GM12891 (cell line): Measurements from ENCODE around the gene S100A9.

Source experiments
- PAX5 ChIP-seq: IDR thresholded peaks from 2 replicates; pipeline ENCODE4 v1.6.1; 2011; ENCODE audit warnings: low read length, moderate library complexity, mild to moderate bottlenecking; ENCODE audit not compliant: insufficient read depth, severe bottlenecking
- POLR2A ChIP-seq: IDR thresholded peaks from 2 replicates; pipeline ENCODE4 v1.6.1; 2011; ENCODE audit warnings: low read depth, low read length, control low read depth
- POLR2AphosphoS5 ChIP-seq: IDR thresholded peaks from 2 replicates; pipeline ENCODE4 v1.6.1; 2011; ENCODE audit warnings: low read depth, low read length, control low read depth
- POU2F2 ChIP-seq: IDR thresholded peaks from 2 replicates; pipeline ENCODE4 v1.6.1; 2011; ENCODE audit warnings: low read depth, mild to moderate bottlenecking, control low read depth, low read length, moderate library complexity
- SPI1 ChIP-seq: IDR thresholded peaks from 2 replicates; pipeline ENCODE4 v1.6.1; 2011; ENCODE audit warnings: low read depth, low read length, control low read depth
- TAF1 ChIP-seq: IDR thresholded peaks from 2 replicates; pipeline ENCODE4 v1.6.1; 2011; ENCODE audit warnings: low read depth, low read length, control low read depth

DNA sequence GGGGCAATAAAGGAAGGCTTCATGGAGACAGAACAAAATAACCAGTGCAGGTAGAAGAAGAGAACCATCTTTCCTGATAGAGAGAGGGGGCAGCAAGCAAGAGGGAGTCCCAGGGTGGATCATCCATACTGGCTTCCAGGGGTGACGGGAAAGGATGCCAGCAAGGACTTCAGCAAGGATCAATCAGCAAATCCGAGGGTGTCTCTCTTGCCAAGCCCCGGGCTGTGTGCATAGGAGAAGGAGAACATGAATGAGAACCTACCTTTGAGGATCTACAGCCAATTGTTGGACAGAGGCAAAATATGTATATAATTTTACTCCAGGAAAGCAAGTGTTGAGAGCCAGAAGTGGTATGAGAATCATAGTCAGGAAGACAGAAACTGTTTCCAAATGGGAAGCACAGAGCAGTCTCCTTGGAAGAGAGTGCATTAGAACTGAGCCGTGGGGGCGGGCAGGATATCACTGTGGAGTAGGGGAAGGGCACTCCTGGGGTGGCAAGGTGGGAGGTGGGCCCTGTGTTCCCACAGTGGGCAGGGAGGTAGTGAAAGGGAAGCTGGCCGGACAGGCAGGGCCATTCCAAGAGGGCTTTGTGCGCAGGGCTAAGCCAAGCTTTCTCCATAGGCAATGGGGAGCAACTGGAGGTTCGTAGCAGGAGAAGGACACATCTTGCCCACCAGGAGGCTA is 1.1 kb upstream of the S100A9 start:
- TF ChIP-seq POLR2AphosphoS5 (no peak), POLR2A (no peak), TAF1 (no peak), PAX5 (no peak), POU2F2 (no peak), SPI1 (no peak)
